NCI-H510A (cell line): ENCODE results near the gene PI4K2B.
"Not testable (repeated sequence)": the region's sequence is repeated elsewhere in the genome, so short reads cannot be mapped to it uniquely, and the experiment has no call there.

Source experiments
- DNase-seq: peaks from one replicate; lab custom pipeline; 2025; lab: John Stamatoyannopoulos, UW

Gene PI4K2B

DNA sequence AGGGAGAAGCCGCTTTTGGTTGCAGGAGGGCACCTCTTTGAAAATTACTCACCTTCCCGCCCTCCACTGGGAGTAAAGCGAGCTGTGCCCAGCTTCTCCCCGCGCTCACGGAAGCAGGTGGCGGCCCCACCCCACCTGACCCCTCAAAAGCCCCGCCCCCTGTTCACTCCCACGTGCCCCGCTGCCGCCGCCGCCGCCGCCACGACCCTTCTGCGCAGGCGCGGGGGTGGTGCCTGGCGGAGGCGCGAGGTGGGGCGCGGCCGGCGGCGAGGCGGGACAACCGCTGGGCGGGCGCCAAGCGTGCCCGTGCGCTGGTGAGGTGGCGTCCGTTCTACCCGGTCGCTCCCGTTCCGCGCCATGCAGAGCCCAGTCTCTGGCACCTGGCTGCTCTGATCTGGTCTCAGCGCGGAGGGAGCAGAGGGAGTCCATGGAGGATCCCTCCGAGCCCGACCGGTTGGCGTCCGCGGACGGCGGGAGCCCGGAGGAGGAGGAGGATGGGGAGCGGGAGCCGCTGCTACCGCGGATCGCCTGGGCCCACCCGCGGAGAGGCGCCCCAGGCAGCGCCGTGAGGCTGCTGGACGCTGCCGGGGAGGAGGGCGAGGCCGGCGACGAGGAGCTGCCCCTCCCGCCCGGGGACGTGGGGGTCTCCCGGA lies at the start of gene PI4K2B:
TSS of gene PI4K2B (plus strand) at position 297 of the 653 bp plus-strand sequence. CDS start at position 428, 131 bp downstream.
- peak; percentile 67 for DNase-seq

- no peak for DNase-seq
Measured at GRCh38 chr4:25184056-25184455, 49.8 kb upstream of the PI4K2B start.

DNA sequence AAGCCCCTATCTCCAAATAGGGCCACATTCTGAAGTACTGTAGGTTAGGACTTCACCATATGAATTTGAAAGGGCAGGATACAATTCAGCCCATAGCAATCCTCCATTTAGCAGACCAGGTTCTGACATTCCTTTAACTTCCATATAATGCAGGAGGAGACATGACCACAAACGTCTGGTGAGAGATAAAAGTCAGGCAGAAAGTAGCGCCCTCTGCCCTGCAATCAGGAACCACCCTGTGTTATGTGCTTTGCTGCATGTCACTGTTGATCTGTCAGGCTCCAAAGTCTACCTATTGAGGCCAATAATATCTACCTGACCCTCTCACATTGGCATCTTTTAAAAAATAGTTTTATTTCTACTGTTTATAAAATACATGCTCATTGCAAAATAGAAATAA lies 43.4 kb upstream of the PI4K2B start:
- no peak for DNase-seq

- no peak for DNase-seq
Measured at GRCh38 chr4:25198713-25199112, 35.1 kb upstream of the PI4K2B start.

- DNase-seq, result no peak
Measured at GRCh38 chr4:25207997-25208396, 25.8 kb upstream of the PI4K2B start.

- DNase-seq, result no peak
Measured at GRCh38 chr4:25209702-25210101, 24.1 kb upstream of the PI4K2B start.

GRCh38 chr4:25211721-25212120 lies 22.1 kb upstream of the PI4K2B start:
- DNase-seq, result no peak

- DNase-seq, result no peak
Measured at GRCh38 chr4:25212822-25213221, 21.0 kb upstream of the PI4K2B start.

GRCh38 chr4:25213347-25213979 lies 20.4 kb upstream of the PI4K2B start:
- no peak for DNase-seq

DNA sequence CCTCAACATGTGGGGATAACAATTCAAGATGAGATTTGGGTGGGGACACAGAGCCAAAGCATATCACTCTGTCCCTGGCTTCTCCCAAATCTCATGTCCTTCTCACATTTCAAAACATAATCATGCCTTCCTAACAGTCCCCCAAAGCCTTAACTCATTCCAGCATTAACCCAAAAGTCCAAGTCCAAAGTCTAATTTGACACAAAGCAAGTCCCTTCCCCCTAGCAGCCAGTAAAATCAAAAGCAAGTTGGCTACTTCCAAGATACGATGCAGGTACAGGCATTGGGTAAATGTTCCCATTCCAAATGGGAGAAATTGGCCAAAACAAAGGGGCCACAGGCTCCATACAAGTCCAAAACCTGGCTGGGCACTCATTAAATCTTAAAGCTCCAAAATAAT lies 19.1 kb upstream of the PI4K2B start:
- DNase-seq, result not testable (repeated sequence)

DNA sequence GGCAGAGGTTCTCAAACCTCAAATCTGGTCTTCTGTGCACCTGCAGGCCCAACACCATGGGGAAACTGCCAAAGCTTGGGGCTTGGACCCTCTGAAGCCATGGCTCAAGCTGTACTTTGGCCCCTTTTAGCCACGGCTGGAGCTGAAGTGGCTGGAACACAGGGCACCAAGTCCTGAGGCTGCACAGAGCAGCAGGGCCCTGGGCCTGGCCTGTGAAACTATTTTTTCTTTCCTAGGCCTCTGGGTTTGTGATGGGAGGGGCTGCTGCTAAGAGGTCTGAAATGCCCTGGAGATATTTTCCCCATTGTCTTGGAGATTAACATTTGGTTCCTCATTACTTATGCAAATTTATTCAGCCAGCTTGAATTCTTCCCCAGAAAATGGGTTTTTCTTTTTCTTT lies 18.3 kb upstream of the PI4K2B start:
- DNase-seq, result no peak

DNA sequence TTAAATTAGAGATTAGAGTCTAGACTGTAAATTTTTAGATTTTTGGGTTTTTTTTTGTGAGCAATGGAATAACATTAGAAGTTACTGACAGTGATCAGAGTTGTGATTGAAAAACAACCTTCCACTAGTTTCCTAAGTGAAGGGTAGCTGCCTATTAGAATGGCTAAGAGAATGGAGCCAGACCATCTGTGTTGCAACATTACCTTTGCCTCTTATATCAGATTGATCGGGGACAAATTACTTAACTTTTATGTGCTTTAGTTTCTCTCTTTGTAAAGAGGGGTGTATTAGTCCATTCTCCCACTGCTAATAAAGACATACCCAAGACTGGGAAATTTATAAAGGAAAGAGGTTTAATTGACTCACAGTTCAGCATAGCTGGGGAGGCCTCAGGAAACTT lies 12.5 kb upstream of the PI4K2B start:
- no peak for DNase-seq

GRCh38 chr4:25223802-25224375 lies 9.9 kb upstream of the PI4K2B start:
- no peak for DNase-seq

- no peak for DNase-seq
Measured at GRCh38 chr4:25229804-25230203, 4.0 kb upstream of the PI4K2B start.

GRCh38 chr4:25233194-25233593 lies 639 bp upstream of the PI4K2B start:
- DNase-seq, result no peak

DNA sequence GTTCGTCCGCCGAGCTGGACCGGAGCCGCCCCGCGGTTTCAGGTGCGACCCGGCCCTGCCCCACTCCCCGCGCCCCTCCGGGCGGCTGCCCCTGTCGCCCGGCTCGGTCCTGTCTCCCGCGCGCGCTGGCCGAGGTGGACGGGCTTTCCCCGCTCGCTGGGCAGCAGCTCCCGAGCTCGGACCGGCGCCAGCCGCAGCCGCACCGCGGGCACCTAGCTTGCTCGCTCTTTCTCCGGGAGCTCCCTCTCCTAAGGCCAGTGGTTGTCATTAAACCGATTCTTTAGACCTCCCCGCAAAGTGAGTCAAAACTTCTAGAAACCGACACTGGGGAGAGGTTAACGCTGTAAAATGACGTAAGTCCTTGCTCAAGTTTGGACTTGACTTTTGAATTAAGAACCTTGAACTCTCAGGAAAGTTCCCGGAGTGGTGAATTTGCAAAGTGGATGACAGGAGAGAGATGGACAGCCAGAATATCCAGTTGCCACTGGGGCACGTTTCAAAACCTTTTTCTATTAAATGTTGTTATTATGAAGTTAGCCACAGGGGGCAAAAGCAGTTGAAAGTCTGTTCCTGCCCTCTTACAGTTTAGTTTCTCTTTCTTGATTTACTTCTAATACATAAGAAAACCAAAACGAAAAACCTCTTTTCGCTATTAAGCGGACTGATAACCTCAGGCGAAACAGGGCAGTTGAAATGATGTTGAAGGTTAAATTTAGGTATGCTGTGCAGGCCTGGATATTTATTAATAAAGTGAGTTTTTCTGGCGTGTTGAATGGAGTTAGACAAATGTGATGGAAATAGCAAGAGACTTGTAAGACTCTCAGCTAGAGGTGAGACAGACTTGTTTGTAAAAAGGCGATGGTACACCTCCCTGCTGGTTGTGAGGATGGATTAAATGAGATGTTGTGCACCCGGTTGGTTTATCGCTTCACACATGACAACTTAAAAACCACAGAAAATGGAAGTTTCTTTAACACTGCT lies 847 bp downstream of the PI4K2B start:
- no peak for DNase-seq

- no peak for DNase-seq
Measured at GRCh38 chr4:25235401-25235800, 1.6 kb downstream of the PI4K2B start.

GRCh38 chr4:25236030-25236429 lies 2.2 kb downstream of the PI4K2B start:
- not testable (repeated sequence) for DNase-seq

- no peak for DNase-seq
Measured at GRCh38 chr4:25236971-25237370, 3.1 kb downstream of the PI4K2B start.

DNA sequence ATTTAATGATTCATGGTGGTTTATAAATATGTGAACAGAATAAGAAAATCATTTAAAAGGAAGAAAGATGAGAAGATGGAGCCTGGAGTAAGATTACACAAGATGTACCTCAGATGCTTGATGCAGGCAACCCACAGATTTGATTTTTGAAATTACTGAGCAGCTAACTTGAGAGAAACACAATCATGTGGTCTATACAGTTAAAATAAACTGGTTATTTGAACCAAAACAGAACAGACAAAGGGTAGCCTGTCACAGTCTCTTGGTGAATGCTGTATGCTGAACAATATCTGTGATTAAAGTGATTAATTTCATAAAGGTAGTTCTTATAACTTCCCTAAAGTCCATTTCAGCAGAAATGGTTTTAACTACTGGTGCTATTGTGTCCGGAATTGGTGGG lies 4.2 kb downstream of the PI4K2B start:
- DNase-seq, result no peak

DNA sequence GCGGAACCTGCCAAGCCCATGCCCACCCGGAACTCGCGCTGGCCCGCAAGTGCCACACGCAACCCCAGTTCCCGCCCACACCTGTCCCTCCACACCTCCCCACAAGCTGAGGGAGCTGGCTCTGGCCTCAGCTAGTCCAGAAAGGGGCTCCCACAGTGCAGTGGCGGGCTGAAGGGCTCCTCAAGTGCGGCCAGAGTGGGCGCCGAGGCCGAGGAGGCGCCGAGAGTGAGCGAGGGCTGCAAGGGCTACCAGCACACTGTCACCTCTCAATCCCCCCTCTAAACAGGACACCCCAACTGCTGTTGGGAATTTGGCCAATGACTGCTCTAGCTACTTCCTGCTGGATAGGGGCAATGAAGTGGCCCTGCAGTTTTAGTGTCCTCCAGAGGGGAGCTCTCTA lies 5.7 kb downstream of the PI4K2B start:
- DNase-seq, result not testable (repeated sequence)

DNA sequence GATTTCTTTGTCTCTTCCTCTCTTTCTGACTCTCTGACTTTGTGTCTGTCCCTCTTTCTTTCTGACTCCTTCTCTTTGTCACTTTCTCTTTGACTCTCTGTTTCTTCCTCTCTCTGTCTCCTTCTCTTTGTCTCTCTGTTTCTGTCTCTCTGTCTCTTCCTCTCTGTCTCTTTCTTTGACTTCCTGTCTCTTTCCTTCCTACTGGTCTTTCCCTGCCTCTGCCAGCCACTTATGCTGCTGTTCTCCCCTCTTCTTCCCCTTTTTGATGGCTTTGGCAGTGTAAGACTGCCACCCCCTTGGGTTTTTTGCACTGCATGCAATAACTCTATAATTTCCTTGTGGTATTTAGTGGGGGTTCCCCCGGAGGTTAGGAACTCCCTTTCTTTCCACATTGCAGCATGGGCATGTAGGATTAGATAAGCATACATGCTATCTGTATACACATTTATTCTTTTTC lies 6.9 kb downstream of the PI4K2B start:
- not testable (repeated sequence) for DNase-seq
